ENCODE data around the gene DHX58. TPM values are rescaled to one million over a fixed set of nuclear protein-coding genes. Genes with fewer than 3 reads are reported as not detected.

DHX58 gene
- total and polyA plus RNA-seq, 2 of the 4 experiments (the other 2 are of a cell fraction), result 1.1 to 2.8 TPM

DNA sequence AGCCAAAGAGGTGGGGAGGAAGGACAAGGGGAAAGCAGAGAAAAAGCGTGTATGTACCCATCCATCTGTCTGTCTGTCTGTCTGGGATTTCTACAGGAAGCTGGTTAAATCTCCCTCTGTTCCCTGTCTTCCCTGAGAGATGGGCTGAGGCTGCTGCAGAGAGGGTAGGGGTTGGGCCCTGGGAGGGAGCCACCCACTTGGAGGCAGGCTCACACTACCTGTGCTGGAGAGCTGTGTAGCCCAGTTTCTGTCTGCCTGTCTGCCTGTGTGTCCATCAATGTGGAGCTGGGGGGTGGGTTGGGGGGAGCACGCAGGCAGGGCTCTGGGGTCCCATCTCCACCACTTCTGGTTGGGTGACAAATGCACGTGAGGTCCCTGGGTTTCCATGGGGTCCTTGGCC is 43.5 kb downstream of the DHX58 start:
- no peak for TF ChIP-seq MXI1 (IDR thresholded peaks at IDR 0.05; ENCODE audit: borderline replicate concordance, low read depth, low read length)
- no peak for TF ChIP-seq BHLHE40 (IDR thresholded peaks at IDR 0.05; ENCODE audit: low read depth, low read length)
- no peak for TF ChIP-seq RCOR1 (IDR thresholded peaks at IDR 0.05; ENCODE audit: insufficient replicate concordance, low read length)
- TF ChIP-seq NFE2L2 (IDR thresholded peaks at IDR 0.05; ENCODE audit: low read depth, low read length), result no peak
- TF ChIP-seq MAZ (IDR thresholded peaks at IDR 0.05; ENCODE audit: borderline replicate concordance, low read depth, low read length), result no peak
- TF ChIP-seq SMC3 (IDR thresholded peaks at IDR 0.05; ENCODE audit: low read depth, low read length), result no peak
- H2AK9ac ChIP-seq (replicated peaks; ENCODE audit: low read depth, low read length, poor library complexity), result no peak overlapping the region
- H3K4me1 ChIP-seq (ENCODE audit: control insufficient read depth, insufficient read depth, low read length), result no peaks in the 10 kb centered on the region
- no peaks in the 10 kb centered on the region for H3K9me3 ChIP-seq (ENCODE audit: control insufficient read depth, insufficient read depth, low read length)
- no TSS peak for BruUV-seq (replicated peaks)
- H2AFZ ChIP-seq (replicated peaks; ENCODE audit: low read length, poor library complexity), result no peak overlapping the region
- CTCF ChIA-PET, result no interaction called here
- dilution Hi-C loops (cut with HindIII; ENCODE audit: low sequenced_read_pairs, unreplicated experiment) (no loop called here), in situ Hi-C loops (cut with MboI; ENCODE audit: low sequenced_read_pairs) (no loop called here), intact Hi-C loops (cut with micrococcal nuclease) (no loop called here)
- WGBS, 2 experiments (ENCODE audit: extremely low coverage in 2 of 2, insufficient read length in 1 of 2), result no CpG with 5 or more reads among the region's 3 CpGs
- H3K4ac ChIP-seq (ENCODE audit: low read depth, low read length), result no peak overlapping the region
- no peak overlapping the region for H3K56ac ChIP-seq (ENCODE audit: extremely low read depth, insufficient read depth, low read length)
- no peak overlapping the region for H3K14ac ChIP-seq (replicated peaks; ENCODE audit: low read depth, low read length)
- DNase-seq (no peak), ATAC-seq (ENCODE audit: low read depth) (no peak)
- H3K9ac ChIP-seq (ENCODE audit: low read depth, low read length), result no peak overlapping the region
- H2BK120ac ChIP-seq (ENCODE audit: low read depth, low read length), result no peak overlapping the region
- H4K91ac ChIP-seq (ENCODE audit: insufficient read depth, low read depth, low read length), result no peak overlapping the region
- H3K4me2 ChIP-seq (ENCODE audit: low read depth, low read length), result no peak overlapping the region
- H2AK5ac ChIP-seq (ENCODE audit: low read depth, low read length), result no peak overlapping the region
- no peaks in the 10 kb centered on the region for H3K36me3 ChIP-seq (ENCODE audit: control insufficient read depth, insufficient read depth, low read length)
- H3K4me3 ChIP-seq (ENCODE audit: insufficient read depth, low read depth, low read length), result no peak overlapping the region
- POLR2A ChIA-PET (ENCODE audit: unreplicated experiment), result no interaction called here
- no peak overlapping the region for H2BK20ac ChIP-seq (ENCODE audit: low read depth, low read length)
- H3K27me3 ChIP-seq (ENCODE audit: control insufficient read depth, insufficient read depth, low read length), result peaks cover 67% of the 10 kb centered on the region
- H4K20me1 ChIP-seq (ENCODE audit: insufficient read depth, low read length), result no peaks in the 10 kb centered on the region; the same call in 1 of the 2 replicates
- H2BK5ac ChIP-seq (ENCODE audit: low read depth, low read length, poor library complexity, severe bottlenecking), result no peak overlapping the region
- no peak overlapping the region for H3K23ac ChIP-seq (ENCODE audit: low read depth, low read length)
- H3K9me1 ChIP-seq (ENCODE audit: insufficient read depth, low read length), result no peaks in the 10 kb centered on the region
- H3K27ac ChIP-seq (ENCODE audit: insufficient read depth, low read length), result no peak overlapping the region
- no peak overlapping the region for H3K18ac ChIP-seq (ENCODE audit: low read depth, low read length)
- H3K79me1 ChIP-seq (ENCODE audit: low read depth in 1 of 2, low read length in 2 of 2), result no peaks in the 10 kb centered on the region
- H4K8ac ChIP-seq (ENCODE audit: low read depth in 2 of 2, low read length in 2 of 2), result no peak overlapping the region
- no peak overlapping the region for H4K5ac ChIP-seq (ENCODE audit: low read depth, low read length)
- no peak overlapping the region for H2BK15ac ChIP-seq (ENCODE audit: low read depth, low read length)
